NCI-H226 (cell line): ENCODE results near the gene TSHZ2.

Source experiments
- DNase-seq: peaks from one replicate; pipeline ENCODE4 v3.0.0-alpha.2; 2015

TSHZ2 gene

GRCh38 chr20:53260591-53260990 lies 288.4 kb downstream of the TSHZ2 start:
- no peak for DNase-seq

GRCh38 chr20:53262365-53262764 lies 290.2 kb downstream of the TSHZ2 start:
- DNase-seq: no peak

- DNase-seq: no peak
Observed at GRCh38 chr20:53263554-53264438, 291.6 kb downstream of the TSHZ2 start.

- DNase-seq: no peak
Observed at GRCh38 chr20:53264604-53265003, 292.4 kb downstream of the TSHZ2 start.

GRCh38 chr20:53265304-53265875 lies 293.2 kb downstream of the TSHZ2 start:
- DNase-seq: no peak

- no peak for DNase-seq
Observed at GRCh38 chr20:53269380-53269779, 297.2 kb downstream of the TSHZ2 start.

- DNase-seq: no peak
Observed at GRCh38 chr20:53270792-53271375, 298.7 kb downstream of the TSHZ2 start.

GRCh38 chr20:53274365-53274764 lies 302.2 kb downstream of the TSHZ2 start:
- no peak for DNase-seq

- no peak for DNase-seq
Observed at GRCh38 chr20:53274807-53275206, 302.6 kb downstream of the TSHZ2 start.

- no peak for DNase-seq
Observed at GRCh38 chr20:53276143-53276542, 304.0 kb downstream of the TSHZ2 start.

- DNase-seq: no peak
Observed at GRCh38 chr20:53278555-53278954, 306.4 kb downstream of the TSHZ2 start.

GRCh38 chr20:53279735-53280134 lies 307.6 kb downstream of the TSHZ2 start:
- no peak for DNase-seq

- no peak for DNase-seq
Observed at GRCh38 chr20:53281557-53282117, 309.5 kb downstream of the TSHZ2 start.

- no peak for DNase-seq
Observed at GRCh38 chr20:53282217-53282955, 310.2 kb downstream of the TSHZ2 start.

GRCh38 chr20:53283011-53283410 lies 310.9 kb downstream of the TSHZ2 start:
- no peak for DNase-seq

GRCh38 chr20:53283597-53283996 lies 311.4 kb downstream of the TSHZ2 start:
- no peak for DNase-seq

GRCh38 chr20:53284256-53284655 lies 312.1 kb downstream of the TSHZ2 start:
- no peak for DNase-seq

GRCh38 chr20:53284696-53285095 lies 312.5 kb downstream of the TSHZ2 start:
- DNase-seq: no peak

- no peak for DNase-seq
Observed at GRCh38 chr20:53287357-53288042, 315.3 kb downstream of the TSHZ2 start.

GRCh38 chr20:53291548-53291947 lies 319.4 kb downstream of the TSHZ2 start:
- DNase-seq: no peak

GRCh38 chr20:53292347-53292746 lies 320.2 kb downstream of the TSHZ2 start:
- DNase-seq: no peak

- no peak for DNase-seq
Observed at GRCh38 chr20:53294804-53295203, 322.6 kb downstream of the TSHZ2 start.
